ENCODE data around the gene LRFN3.

LRFN3 gene

DNA sequence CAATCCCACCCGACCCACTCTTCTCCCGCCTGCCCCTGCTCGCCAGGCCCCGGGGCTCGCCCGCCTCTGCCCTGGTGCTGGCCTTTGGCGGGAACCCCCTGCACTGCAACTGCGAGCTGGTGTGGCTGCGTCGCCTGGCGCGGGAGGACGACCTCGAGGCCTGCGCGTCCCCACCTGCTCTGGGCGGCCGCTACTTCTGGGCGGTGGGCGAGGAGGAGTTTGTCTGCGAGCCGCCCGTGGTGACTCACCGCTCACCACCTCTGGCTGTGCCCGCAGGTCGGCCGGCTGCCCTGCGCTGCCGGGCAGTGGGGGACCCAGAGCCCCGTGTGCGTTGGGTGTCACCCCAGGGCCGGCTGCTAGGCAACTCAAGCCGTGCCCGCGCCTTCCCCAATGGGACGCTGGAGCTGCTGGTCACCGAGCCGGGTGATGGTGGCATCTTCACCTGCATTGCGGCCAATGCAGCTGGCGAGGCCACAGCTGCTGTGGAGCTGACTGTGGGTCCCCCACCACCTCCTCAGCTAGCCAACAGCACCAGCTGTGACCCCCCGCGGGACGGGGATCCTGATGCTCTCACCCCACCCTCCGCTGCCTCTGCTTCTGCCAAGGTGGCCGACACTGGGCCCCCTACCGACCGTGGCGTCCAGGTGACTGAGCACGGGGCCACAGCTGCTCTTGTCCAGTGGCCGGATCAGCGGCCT lies 4.1 kb downstream of the LRFN3 start:
- DNase-seq (ENCODE audit: low read depth): no peak
- H3K4me3 ChIP-seq (ENCODE audit: low read length): no peak overlapping the region
- TF ChIP-seq, protein P1, sequence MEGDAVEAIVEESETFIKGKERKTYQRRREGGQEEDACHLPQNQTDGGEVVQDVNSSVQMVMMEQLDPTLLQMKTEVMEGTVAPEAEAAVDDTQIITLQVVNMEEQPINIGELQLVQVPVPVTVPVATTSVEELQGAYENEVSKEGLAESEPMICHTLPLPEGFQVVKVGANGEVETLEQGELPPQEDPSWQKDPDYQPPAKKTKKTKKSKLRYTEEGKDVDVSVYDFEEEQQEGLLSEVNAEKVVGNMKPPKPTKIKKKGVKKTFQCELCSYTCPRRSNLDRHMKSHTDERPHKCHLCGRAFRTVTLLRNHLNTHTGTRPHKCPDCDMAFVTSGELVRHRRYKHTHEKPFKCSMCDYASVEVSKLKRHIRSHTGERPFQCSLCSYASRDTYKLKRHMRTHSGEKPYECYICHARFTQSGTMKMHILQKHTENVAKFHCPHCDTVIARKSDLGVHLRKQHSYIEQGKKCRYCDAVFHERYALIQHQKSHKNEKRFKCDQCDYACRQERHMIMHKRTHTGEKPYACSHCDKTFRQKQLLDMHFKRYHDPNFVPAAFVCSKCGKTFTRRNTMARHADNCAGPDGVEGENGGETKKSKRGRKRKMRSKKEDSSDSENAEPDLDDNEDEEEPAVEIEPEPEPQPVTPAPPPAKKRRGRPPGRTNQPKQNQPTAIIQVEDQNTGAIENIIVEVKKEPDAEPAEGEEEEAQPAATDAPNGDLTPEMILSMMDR (conservative IDR thresholded peaks at IDR 0.05; ENCODE audit: low read depth, low read length): no peak

DNA sequence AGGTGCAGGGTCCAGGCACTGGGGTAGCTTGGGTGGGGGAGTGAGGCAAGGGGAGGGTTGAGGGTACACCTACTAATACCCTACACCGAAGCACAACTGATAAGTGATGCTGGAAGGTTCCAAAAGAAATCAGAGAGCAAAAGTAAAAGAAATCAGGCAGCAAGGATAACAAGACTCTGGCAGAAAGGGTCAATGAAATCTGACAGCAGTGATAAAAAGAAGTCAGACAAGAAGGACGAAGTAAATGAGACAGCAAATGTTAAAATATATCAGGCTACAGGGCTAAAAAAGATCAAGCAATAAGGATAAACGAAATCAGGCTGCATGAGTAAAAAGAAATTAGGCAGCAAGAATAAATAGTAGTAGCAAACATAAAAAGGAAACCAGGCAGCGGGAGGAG lies 4.7 kb downstream of the LRFN3 start:
- TF ChIP-seq, protein P1 (conservative IDR thresholded peaks at IDR 0.05; ENCODE audit: low read depth, low read length): no peak
- no peak for DNase-seq (ENCODE audit: low read depth)
- no peak overlapping the region for H3K4me3 ChIP-seq (ENCODE audit: low read length)

DNA sequence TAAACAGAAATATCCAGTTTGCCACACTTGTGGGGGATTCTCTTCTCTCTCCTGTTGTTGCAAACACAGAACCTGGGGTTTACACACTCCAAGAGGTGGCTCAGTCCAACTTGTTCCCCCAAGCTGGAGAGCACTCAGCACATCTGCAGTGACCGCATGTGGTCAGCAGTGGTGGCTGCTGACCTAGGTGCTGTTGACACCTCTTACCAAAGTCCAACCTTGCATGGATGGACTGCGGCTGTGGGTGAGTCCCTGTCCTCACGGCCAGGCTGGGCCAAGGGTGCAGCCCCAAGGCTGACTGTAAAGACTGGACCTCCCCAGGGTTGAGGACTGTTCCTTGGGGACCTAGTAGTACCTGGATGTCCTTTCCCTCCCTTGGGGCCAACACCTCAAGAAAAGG lies 6.1 kb downstream of the LRFN3 start:
- TF ChIP-seq, protein P1 (conservative IDR thresholded peaks at IDR 0.05; ENCODE audit: low read depth, low read length): no peak
- no peak overlapping the region for H3K4me3 ChIP-seq (ENCODE audit: low read length)
- no peak for DNase-seq (ENCODE audit: low read depth)

DNA sequence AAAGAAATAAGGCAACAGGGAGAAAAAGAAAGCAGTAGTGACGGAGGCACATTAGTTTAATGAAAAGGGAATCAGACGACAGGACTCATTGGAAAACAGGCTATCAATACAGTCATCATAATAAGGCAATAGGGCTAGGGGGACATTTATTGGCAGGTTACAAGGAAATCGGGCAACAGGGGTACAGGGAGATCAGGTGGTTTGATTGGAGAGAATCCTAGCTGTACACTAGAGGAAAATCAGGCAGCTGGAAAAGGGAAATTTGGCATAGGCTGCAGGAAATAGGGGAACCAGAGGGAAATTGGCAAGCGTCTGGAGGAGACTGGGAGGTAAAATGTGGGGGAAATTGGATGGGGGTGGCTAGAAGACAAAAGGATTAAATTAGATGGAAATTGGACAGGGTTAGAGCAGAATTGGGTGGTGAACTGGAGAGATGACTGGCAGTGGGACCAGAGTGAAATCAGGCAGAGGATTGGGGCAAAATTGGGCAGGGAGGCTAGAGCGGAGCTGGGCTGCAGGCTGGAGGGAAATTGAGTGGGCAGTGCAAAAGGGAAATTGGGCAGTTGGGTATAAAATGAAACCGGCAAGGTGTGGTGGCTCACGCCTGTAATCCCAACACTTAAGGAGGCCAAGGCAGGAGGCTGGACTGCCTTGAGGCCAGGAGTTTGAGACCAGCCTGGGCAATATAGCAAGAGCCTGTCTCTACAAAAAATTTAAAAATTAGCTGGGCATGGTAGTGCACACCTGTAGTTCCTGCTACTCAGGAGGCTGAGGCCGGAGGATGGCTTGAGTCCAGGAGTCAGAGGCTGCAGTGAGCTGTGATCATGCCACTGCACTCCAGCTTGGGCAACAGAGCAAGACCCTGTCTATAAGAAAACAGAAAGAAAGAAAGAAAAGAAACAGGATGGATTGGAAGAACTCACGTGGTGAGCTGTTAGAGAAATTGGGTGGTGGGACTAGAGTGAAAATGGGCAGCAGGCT lies 7.4 kb downstream of the LRFN3 start:
- H3K4me3 ChIP-seq (ENCODE audit: low read length): no peak overlapping the region
- TF ChIP-seq, protein P1 (conservative IDR thresholded peaks at IDR 0.05; ENCODE audit: low read depth, low read length): no peak
- no peak for DNase-seq (ENCODE audit: low read depth)

DNA sequence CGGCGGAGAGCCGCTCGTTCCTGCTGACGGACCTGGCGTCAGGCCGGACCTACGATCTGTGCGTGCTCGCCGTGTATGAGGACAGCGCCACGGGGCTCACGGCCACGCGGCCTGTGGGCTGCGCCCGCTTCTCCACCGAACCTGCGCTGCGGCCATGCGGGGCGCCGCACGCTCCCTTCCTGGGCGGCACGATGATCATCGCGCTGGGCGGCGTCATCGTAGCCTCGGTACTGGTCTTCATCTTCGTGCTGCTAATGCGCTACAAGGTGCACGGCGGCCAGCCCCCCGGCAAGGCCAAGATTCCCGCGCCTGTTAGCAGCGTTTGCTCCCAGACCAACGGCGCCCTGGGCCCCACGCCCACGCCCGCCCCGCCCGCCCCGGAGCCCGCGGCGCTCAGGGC lies 8.4 kb downstream of the LRFN3 start:
- H3K4me3 ChIP-seq (ENCODE audit: low read length): no peak overlapping the region
- no peak for DNase-seq (ENCODE audit: low read depth)
- TF ChIP-seq, protein P1 (conservative IDR thresholded peaks at IDR 0.05; ENCODE audit: low read depth, low read length): no peak

DNA sequence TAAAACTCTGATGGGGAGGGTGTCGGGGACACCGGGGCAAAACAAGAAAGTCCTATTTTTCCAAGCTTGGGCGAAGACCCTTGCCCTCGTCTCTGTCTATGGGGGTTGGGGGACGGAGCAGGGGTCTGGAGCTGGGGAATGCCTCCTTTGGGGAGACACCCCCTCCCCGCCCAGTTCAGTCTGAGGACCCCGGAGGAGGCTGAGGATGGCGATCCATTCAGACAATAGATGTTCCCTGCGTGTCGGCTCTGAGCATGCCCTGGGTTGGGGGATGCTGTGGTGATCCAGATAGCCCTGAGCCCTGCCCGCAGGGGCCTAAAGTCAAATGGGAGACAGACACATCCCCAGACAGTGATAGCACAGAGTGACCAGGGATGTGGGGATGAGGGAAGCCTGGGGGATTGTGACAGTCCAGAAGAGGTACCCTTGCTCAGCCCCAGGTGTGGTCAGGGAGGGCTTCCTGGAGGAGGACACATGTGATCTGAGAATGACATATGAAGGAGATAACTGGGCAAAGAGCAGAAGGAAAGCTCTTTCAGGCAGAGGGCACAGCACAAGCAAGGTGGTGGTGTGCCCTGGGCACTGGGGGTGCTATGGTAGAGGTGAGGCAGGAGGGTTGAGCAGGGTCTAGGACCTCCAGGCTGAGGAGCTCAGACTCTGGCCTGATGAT lies 9.1 kb downstream of the LRFN3 start:
- H3K4me3 ChIP-seq (ENCODE audit: low read length): no peak overlapping the region
- TF ChIP-seq, protein P1 (conservative IDR thresholded peaks at IDR 0.05; ENCODE audit: low read depth, low read length): no peak
- DNase-seq (ENCODE audit: low read depth): no peak
